PC-3 (cell line): Measurements from ENCODE around the gene RAPGEF4. TPM values are rescaled to one million over a fixed set of nuclear protein-coding genes. Genes with fewer than 3 reads are reported as not detected.
A peak's percentile ranks its signal among the peaks of the same experiment; 100 is the strongest.

Source experiments
- ATAC-seq: fragments of 200-7000 bp; cut with Tn5 transposase; 2 replicates; pipeline ENCODE4 v1.9.1; 2020; ENCODE audit warnings: mild to moderate bottlenecking, moderate library complexity
- BruUV-seq: library from RNA; stranded (reverse); fragments of 400-500 nt; replicated peaks from 2 replicates; lab custom pipeline; 2021; lab: Mats Ljungman, UMichigan
- CTCF ChIA-PET: fragments of 300-600 bp; sonication (Branson Sonifier 250); formaldehyde crosslinking; loops from one replicate; lab custom pipeline; 2022; ENCODE audit warnings: antibody characterized with exemption; lab: Charles Lee
- POLR2A ChIA-PET: fragments of 300-600 bp; sonication (Branson Sonifier 250); formaldehyde crosslinking; loops from one replicate; lab custom pipeline; 2022; ENCODE audit warnings: antibody characterized with exemption; ENCODE audit not compliant: unreplicated experiment; lab: Charles Lee
- DNase-seq: peaks from one replicate; pipeline ENCODE4 v3.0.0-alpha.2; 2015
- H2AFZ ChIP-seq: fragments of 300-600 bp; sonication (generic); 2 replicates; pipeline ENCODE4 v1.6.0; 2016; ENCODE audit warnings: antibody characterized with exemption, low read length
- H3F3A ChIP-seq: fragments of 300-600 bp; sonication (generic); one replicate; pipeline ENCODE4 v1.6.0; 2017; ENCODE audit warnings: antibody characterized with exemption, low read length, control low read depth, mild to moderate bottlenecking; ENCODE audit not compliant: unreplicated experiment
- H3K27ac ChIP-seq: fragments of 300-600 bp; sonication (generic); 2 replicates; pipeline ENCODE4 v1.5.1; 2016; ENCODE audit warnings: mild to moderate bottlenecking, low read length
- H3K27me3 ChIP-seq: fragments of 300-600 bp; sonication (generic); 2 replicates; pipeline ENCODE4 v1.6.1; 2016; ENCODE audit warnings: low read length, mixed read lengths
- H3K36me3 ChIP-seq: fragments of 300-600 bp; sonication (generic); 2 replicates; pipeline ENCODE4 v1.6.1; 2016; ENCODE audit warnings: low read depth, mixed run types, low read length, mixed read lengths
- H3K4me1 ChIP-seq: fragments of 300-600 bp; sonication (generic); 2 replicates; pipeline ENCODE4 v1.5.1; 2016; ENCODE audit warnings: low read length; ENCODE audit not compliant: insufficient read depth
- H3K4me2 ChIP-seq: fragments of 300-600 bp; sonication (generic); 2 replicates; pipeline ENCODE4 v1.6.0; 2016; ENCODE audit warnings: low read length
- H3K4me3 ChIP-seq: fragments of 300-600 bp; sonication (generic); 2 replicates; pipeline ENCODE4 v1.5.1; 2016; ENCODE audit warnings: mild to moderate bottlenecking, low read length, mixed read lengths
- H3K79me2 ChIP-seq: fragments of 300-600 bp; sonication (generic); 2 replicates; pipeline ENCODE4 v1.6.1; 2017; ENCODE audit warnings: low read length, mixed read lengths
- H3K9ac ChIP-seq: fragments of 300-600 bp; sonication (generic); 2 replicates; pipeline ENCODE4 v1.6.0; 2016; ENCODE audit warnings: mild to moderate bottlenecking, low read length
- H3K9me2 ChIP-seq: fragments of 300-600 bp; sonication (generic); replicated peaks from 2 replicates; pipeline ENCODE4 v1.6.1; 2016; ENCODE audit warnings: mixed run types, low read length, mixed read lengths
- H3K9me3 ChIP-seq: fragments of 300-600 bp; sonication (generic); 2 replicates; pipeline ENCODE4 v1.6.1; 2016; ENCODE audit warnings: low read length, mixed read lengths
- H4K20me1 ChIP-seq: fragments of 300-600 bp; sonication (generic); 2 replicates; pipeline ENCODE4 v1.6.1; 2016; ENCODE audit warnings: low read length, mixed read lengths
- CTCF ChIP-seq: fragments of 300-600 bp; sonication (generic); conservative IDR thresholded peaks from 2 replicates; pipeline ENCODE4 v1.5.1; 2017; ENCODE audit warnings: antibody characterized with exemption, low read depth, mild to moderate bottlenecking, low read length
- EZH2 ChIP-seq: fragments of 300-600 bp; sonication (generic); IDR thresholded peaks from one replicate; pipeline ENCODE4 v1.6.1; 2017; ENCODE audit warnings: antibody characterized with exemption, mild to moderate bottlenecking, low read length; ENCODE audit not compliant: unreplicated experiment
- EZH2phosphoT487 ChIP-seq: fragments of 300-600 bp; sonication (generic); IDR thresholded peaks from 2 replicates; pipeline ENCODE4 v1.6.1; 2018; ENCODE audit warnings: mild to moderate bottlenecking, antibody characterized with exemption, low read length, borderline replicate concordance
- intact Hi-C: fragments of 100-400 bp; cut with micrococcal nuclease; formaldehyde crosslinking; loops from 2 replicates; pipeline ENCODE4 v1.9.0; 2023
- total RNA-seq: library from RNA; depleted of rRNA; stranded (reverse); fragments of >200 nt; gene quantifications from 2 replicates; pipeline ENCODE4 v1.2.3, GENCODE V29; 2014

The RAPGEF4 gene
- total RNA-seq, 1 experiment from 2014 or later = 0.87 TPM

- H2AFZ ChIP-seq = peak overlapping the region; percentile 61
- H3K79me2 ChIP-seq = no peaks in the 10 kb centered on the region
- H4K20me1 ChIP-seq = no peaks in the 10 kb centered on the region
- no peaks in the 10 kb centered on the region for H3K9me3 ChIP-seq
- intact Hi-C loops = no loop called here
- H3K4me1 ChIP-seq = peaks cover 36% of the 10 kb centered on the region
- TF ChIP-seq EZH2 (no peak), CTCF (no peak), EZH2phosphoT487 (no peak)
- H3K36me3 ChIP-seq = no peaks in the 10 kb centered on the region
- ATAC-seq (peak; percentile 57), DNase-seq (peak; percentile 25)
- peak overlapping the region; percentile 55 for H3K4me2 ChIP-seq
- H3K27me3 ChIP-seq = no peaks in the 10 kb centered on the region
- BruUV-seq = no TSS peak
- H3K9ac ChIP-seq = no peak overlapping the region
- CTCF ChIA-PET = no interaction called here
- H3K4me3 ChIP-seq = no peak overlapping the region
- no peaks in the 10 kb centered on the region for H3K9me2 ChIP-seq
- H3F3A ChIP-seq = no peaks in the 10 kb centered on the region
- POLR2A ChIA-PET = interaction anchor here (0.6 kb wide), 1 partner anchor 471 kb away, joined by 3 read pairs; no protein-coding TSS in a partner anchor
- peak overlapping the region; percentile 12; the same call in 1 of the 2 replicates for H3K27ac ChIP-seq
Observed at GRCh38 chr2:173002751-173003541, 267.3 kb downstream of the RAPGEF4 start.

- no peaks in the 10 kb centered on the region for H3K9me2 ChIP-seq
- no peaks in the 10 kb centered on the region for H3K9me3 ChIP-seq
- H4K20me1 ChIP-seq = no peaks in the 10 kb centered on the region
- no TSS peak for BruUV-seq
- ATAC-seq = no peak
- no peaks in the 10 kb centered on the region for H3F3A ChIP-seq
- intact Hi-C loops = no loop called here
- H3K9ac ChIP-seq = no peak overlapping the region
- no peak overlapping the region for H3K27ac ChIP-seq
- H3K79me2 ChIP-seq = no peaks in the 10 kb centered on the region
- H3K27me3 ChIP-seq = no peaks in the 10 kb centered on the region
- no peaks in the 10 kb centered on the region for H3K36me3 ChIP-seq
- no peak overlapping the region for H2AFZ ChIP-seq
- peaks cover 1% of the 10 kb centered on the region; the same call in 1 of the 2 replicates for H3K4me1 ChIP-seq
- H3K4me3 ChIP-seq = no peak overlapping the region
- ChIA-PET POLR2A (interaction anchor here (0.7 kb wide), 1 partner anchor 143 kb away, joined by 5 read pairs; no protein-coding TSS in a partner anchor), CTCF (no interaction called here)
- H3K4me2 ChIP-seq = no peak overlapping the region
- no peak for DNase-seq
- TF ChIP-seq EZH2 = no peak
- no peak for TF ChIP-seq CTCF
- no peak for TF ChIP-seq EZH2phosphoT487
Observed at GRCh38 chr2:173008786-173009185, 273.1 kb downstream of the RAPGEF4 start.

GRCh38 chr2:173010233-173010632 is 274.6 kb downstream of the RAPGEF4 start:
- intact Hi-C loops = no loop called here
- ChIA-PET POLR2A (no interaction called here), CTCF (no interaction called here)
- H3F3A ChIP-seq = no peaks in the 10 kb centered on the region
- H3K4me2 ChIP-seq = no peak overlapping the region
- no peaks in the 10 kb centered on the region for H3K79me2 ChIP-seq
- no peak overlapping the region for H3K27ac ChIP-seq
- H2AFZ ChIP-seq = no peak overlapping the region
- ATAC-seq (no peak), DNase-seq (no peak)
- H3K36me3 ChIP-seq = no peaks in the 10 kb centered on the region
- H4K20me1 ChIP-seq = no peaks in the 10 kb centered on the region
- no peaks in the 10 kb centered on the region for H3K9me3 ChIP-seq
- BruUV-seq = no TSS peak
- H3K9ac ChIP-seq = no peak overlapping the region
- H3K4me1 ChIP-seq = no peaks in the 10 kb centered on the region
- no peaks in the 10 kb centered on the region for H3K9me2 ChIP-seq
- no peaks in the 10 kb centered on the region for H3K27me3 ChIP-seq
- no peak for TF ChIP-seq EZH2
- H3K4me3 ChIP-seq = no peak overlapping the region
